Measurements from ENCODE around the gene NPAS3.

NPAS3 gene

GRCh38 chr14:33188880-33189279, 250.2 kb downstream of the NPAS3 start:
- no peak for DNase-seq

- DNase-seq = no peak
Measured at GRCh38 chr14:33191855-33192254, 253.2 kb downstream of the NPAS3 start.

GRCh38 chr14:33194551-33194950, 255.9 kb downstream of the NPAS3 start:
- no peak for DNase-seq

GRCh38 chr14:33198684-33199083, 260.0 kb downstream of the NPAS3 start:
- no peak for DNase-seq

GRCh38 chr14:33201116-33201515, 262.4 kb downstream of the NPAS3 start:
- no peak for DNase-seq

- no peak for DNase-seq
Measured at GRCh38 chr14:33206981-33207380, 268.3 kb downstream of the NPAS3 start.

GRCh38 chr14:33207467-33208017, 268.9 kb downstream of the NPAS3 start:
- DNase-seq = no peak

- DNase-seq = no peak
Measured at GRCh38 chr14:33210311-33210710, 271.6 kb downstream of the NPAS3 start.

- DNase-seq = no peak
Measured at GRCh38 chr14:33218026-33218425, 279.3 kb downstream of the NPAS3 start.

- no peak for DNase-seq
Measured at GRCh38 chr14:33219957-33220356, 281.3 kb downstream of the NPAS3 start.

GRCh38 chr14:33229269-33229929, 290.7 kb downstream of the NPAS3 start:
- peak; percentile 25 for DNase-seq

- DNase-seq = no peak
Measured at GRCh38 chr14:33230021-33230420, 291.3 kb downstream of the NPAS3 start.

GRCh38 chr14:33232031-33232430, 293.4 kb downstream of the NPAS3 start:
- no peak for DNase-seq

GRCh38 chr14:33237115-33237740, 298.5 kb downstream of the NPAS3 start:
- DNase-seq = no peak

GRCh38 chr14:33239465-33239864, 300.8 kb downstream of the NPAS3 start:
- DNase-seq = no peak

- DNase-seq = no peak
Measured at GRCh38 chr14:33240466-33240865, 301.8 kb downstream of the NPAS3 start.

- no peak for DNase-seq
Measured at GRCh38 chr14:33241331-33241730, 302.7 kb downstream of the NPAS3 start.

GRCh38 chr14:33249233-33249820, 310.6 kb downstream of the NPAS3 start:
- no peak for DNase-seq

- DNase-seq = no peak
Measured at GRCh38 chr14:33250963-33251362, 312.3 kb downstream of the NPAS3 start.

- no peak for DNase-seq
Measured at GRCh38 chr14:33254342-33254741, 315.7 kb downstream of the NPAS3 start.

- DNase-seq = no peak
Measured at GRCh38 chr14:33254861-33255395, 316.2 kb downstream of the NPAS3 start.

- DNase-seq = no peak
Measured at GRCh38 chr14:33257796-33258195, 319.1 kb downstream of the NPAS3 start.

GRCh38 chr14:33259764-33260163, 321.1 kb downstream of the NPAS3 start:
- DNase-seq = no peak

- no peak for DNase-seq
Measured at GRCh38 chr14:33271216-33271615, 332.5 kb downstream of the NPAS3 start.
